GM12801 (cell line): ENCODE measurements around the gene CLTB.

ENCODE experiments used
- TF ChIP-seq, protein P1 (sequence below): IDR thresholded peaks from one replicate; pipeline ENCODE4 v1.5.1; 2011; ENCODE audit warnings: control low read depth; ENCODE audit not compliant: insufficient read length; ENCODE audit errors: extremely low read depth

CLTB gene

DNA sequence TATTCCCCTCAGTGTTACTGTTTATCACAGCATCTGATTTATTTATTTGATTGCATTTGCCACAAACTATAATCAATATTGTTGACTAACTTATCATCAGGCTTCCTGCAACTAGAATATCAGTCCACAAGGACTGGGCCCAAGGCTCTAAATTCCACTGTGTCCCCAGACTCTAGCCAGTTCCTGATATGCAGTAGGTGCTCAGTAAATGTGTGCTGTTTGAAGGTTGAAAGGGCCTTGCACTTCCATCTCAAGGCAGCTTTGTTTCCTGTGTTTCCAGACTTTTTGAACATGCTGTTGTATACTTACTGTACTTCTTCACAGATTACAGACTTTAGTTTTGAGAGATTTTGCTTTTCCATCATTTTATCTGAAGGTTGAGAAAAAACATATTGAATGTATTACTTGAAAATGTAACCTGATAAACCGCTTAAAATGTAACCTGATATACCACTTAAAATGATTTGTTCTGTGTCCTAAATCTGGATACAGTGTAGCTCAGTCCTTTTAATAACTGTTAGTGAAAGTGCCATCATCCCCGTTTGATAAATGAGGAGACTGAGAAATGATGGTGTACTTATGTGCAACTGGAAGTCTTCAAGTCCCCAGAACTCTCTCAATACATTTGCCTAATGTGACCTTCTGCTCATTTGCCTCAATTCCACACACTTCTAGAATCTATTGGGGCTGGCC, 73.4 kb downstream of the CLTB start:
- TF ChIP-seq, protein P1, sequence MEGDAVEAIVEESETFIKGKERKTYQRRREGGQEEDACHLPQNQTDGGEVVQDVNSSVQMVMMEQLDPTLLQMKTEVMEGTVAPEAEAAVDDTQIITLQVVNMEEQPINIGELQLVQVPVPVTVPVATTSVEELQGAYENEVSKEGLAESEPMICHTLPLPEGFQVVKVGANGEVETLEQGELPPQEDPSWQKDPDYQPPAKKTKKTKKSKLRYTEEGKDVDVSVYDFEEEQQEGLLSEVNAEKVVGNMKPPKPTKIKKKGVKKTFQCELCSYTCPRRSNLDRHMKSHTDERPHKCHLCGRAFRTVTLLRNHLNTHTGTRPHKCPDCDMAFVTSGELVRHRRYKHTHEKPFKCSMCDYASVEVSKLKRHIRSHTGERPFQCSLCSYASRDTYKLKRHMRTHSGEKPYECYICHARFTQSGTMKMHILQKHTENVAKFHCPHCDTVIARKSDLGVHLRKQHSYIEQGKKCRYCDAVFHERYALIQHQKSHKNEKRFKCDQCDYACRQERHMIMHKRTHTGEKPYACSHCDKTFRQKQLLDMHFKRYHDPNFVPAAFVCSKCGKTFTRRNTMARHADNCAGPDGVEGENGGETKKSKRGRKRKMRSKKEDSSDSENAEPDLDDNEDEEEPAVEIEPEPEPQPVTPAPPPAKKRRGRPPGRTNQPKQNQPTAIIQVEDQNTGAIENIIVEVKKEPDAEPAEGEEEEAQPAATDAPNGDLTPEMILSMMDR, result no peak
